Subcutaneous abdominal adipose tissue (tissue), 5 donors: ENCODE measurements around the gene AHDC1.

Experiments used
- H3K27ac ChIP-seq: one replicate; pipeline ENCODE4 v1.7.0; 2013; ENCODE audit warnings: low read depth, mild to moderate bottlenecking, inconsistent platforms, low read length, moderate library complexity
- H3K27me3 ChIP-seq, 5 donors: one replicate each; pipeline ENCODE4 v1.7.0; 2013; ENCODE audit warnings: low read length in 5 of 5, inconsistent platforms in 1 of 5; ENCODE audit not compliant: control insufficient read depth in 5 of 5, insufficient read depth in 4 of 5
- H3K36me3 ChIP-seq, 5 donors: one replicate each; pipeline ENCODE4 v1.7.0; 2013; ENCODE audit warnings: low read length in 5 of 5; ENCODE audit not compliant: control insufficient read depth in 5 of 5, insufficient read depth in 5 of 5
- H3K4me1 ChIP-seq, 5 donors: one replicate each; pipeline ENCODE4 v1.7.0; 2013; ENCODE audit warnings: low read length in 5 of 5, mild to moderate bottlenecking in 3 of 5, moderate library complexity in 1 of 5; ENCODE audit not compliant: control insufficient read depth in 5 of 5, insufficient read depth in 5 of 5
- H3K4me3 ChIP-seq, 5 donors: one replicate each; pipeline ENCODE4 v1.7.0; 2013; ENCODE audit warnings: low read length in 5 of 5, low read depth in 1 of 5
- H3K9ac ChIP-seq, 5 donors: one replicate each; pipeline ENCODE4 v1.7.0; 2013; ENCODE audit warnings: low read length in 5 of 5, mild to moderate bottlenecking in 4 of 5, moderate library complexity in 3 of 5
- H3K9me3 ChIP-seq, 5 donors: one replicate each; pipeline ENCODE4 v1.7.0; 2013; ENCODE audit warnings: low read length in 5 of 5; ENCODE audit not compliant: control insufficient read depth in 5 of 5
- donor health status: healthy.
- donor health status: healthy.
- donor health status: healthy.
- donor health status: healthy.
- donor health status: healthy.

Gene AHDC1

DNA sequence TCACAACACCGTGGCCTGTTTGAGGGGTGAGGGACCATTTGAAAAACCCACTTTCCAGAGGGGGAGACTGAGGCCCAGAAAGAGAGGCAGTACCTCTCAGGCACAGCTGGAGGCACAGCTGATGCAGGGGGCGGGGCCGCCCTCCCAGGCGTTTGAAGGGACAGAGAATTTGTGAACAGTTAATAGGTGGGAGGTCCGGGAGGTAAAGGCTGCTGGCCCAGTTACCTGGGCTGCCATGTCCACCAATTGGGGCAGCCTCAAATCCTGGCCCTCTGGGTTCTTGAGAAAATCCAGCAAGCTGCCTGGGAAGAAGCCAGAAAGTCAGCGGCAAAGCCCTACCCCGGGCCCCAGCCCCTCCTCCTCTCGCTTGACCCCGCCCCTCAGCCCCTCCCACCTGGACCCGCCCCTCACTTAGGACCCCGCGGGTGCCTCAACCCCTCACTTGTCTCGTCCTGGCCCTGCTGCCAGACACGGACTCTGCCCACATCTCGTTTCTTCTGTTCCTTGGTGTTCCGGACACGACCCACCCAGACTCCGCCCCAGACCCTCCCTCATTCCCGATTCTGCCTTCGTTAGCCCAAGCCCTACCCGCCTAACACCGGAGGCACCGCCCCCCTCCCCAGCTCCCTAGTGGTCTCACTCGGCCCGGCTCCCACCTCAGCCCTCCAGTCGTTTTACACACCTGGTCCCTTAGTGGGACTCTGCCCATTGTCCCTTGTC, 10.8 kb upstream of the AHDC1 start:
- H3K36me3 ChIP-seq: peaks cover 0 to 3% (median 0%) of the 10 kb centered on the region in 5 donors
- no peak overlapping the region for H3K9ac ChIP-seq
- H3K27me3 ChIP-seq: no peaks in the 10 kb centered on the region
- H3K4me1 ChIP-seq: peaks cover 0 to 8% (median 2%) of the 10 kb centered on the region in 5 donors
- H3K27ac ChIP-seq: no peak overlapping the region
- H3K9me3 ChIP-seq: no peaks in the 10 kb centered on the region
- no peak overlapping the region for H3K4me3 ChIP-seq

DNA sequence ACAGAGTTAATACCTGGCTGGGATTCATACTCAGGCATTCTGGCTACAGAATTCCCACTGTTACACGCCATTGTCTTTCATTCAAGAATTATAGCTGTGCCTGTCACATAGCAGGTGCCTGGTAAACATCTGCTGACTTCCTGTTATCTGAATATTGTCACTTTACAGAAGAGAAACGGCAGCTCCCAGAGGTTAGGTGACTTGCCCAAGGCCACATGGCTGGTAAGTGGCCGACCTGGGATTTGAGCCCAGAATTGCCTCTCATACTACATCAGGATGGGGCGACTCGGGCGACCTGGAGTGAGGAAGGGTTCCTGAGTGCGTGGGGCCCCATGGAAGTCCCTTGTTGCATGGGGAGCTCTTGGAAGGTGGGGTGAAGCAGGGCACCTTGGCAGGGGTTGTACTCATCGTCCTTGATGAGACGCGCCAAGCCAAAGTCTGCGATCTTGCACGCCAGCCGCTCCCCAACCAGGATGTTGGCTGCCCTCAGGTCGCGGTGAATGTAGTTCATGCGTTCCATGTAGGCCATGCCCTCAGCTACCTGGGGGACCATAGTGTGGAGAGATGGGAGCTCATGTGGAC, 10.2 kb upstream of the AHDC1 start:
- Histone ChIP-seq H3K27me3 (no peaks in the 10 kb centered on the region), H3K27ac (no peak overlapping the region), H3K9me3 (no peaks in the 10 kb centered on the region), H3K4me1 (peaks cover 0 to 9% (median 4%) of the 10 kb centered on the region in 5 donors), H3K4me3 (no peak overlapping the region), H3K9ac (no peak overlapping the region), H3K36me3 (peaks cover 0 to 3% (median 0%) of the 10 kb centered on the region in 5 donors)

- Histone ChIP-seq H3K4me3 (no peak overlapping the region), H3K9ac (no peak overlapping the region), H3K36me3 (peaks cover 0 to 3% (median 0%) of the 10 kb centered on the region in 5 donors), H3K4me1 (peaks cover 2 to 19% (median 4%) of the 10 kb centered on the region in 5 donors), H3K27ac (no peak overlapping the region), H3K9me3 (no peaks in the 10 kb centered on the region), H3K27me3 (no peaks in the 10 kb centered on the region)
Measured at GRCh38 chr1:27612718-27613117, 8.8 kb upstream of the AHDC1 start.

DNA sequence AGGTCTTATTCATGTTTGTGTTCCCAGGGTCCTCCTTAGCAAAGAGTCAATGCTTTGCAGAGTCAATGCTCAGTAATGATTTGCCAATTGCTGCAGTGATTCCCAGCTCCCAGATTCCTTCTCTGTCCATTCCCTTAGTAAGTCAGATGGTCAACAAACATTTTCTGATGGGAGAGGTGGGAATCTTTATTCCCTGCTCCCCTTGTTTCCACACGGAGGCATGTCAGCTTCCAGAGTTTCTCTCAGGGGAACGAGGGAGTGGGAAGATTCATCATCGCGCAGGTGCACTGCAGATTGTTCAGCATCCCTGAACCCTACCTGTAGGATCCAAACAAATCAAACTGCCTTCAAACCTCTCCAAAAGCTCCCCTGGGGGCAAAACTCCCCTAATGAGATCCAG, 7.5 kb upstream of the AHDC1 start:
- H3K4me3 ChIP-seq: no peak overlapping the region
- no peak overlapping the region for H3K9ac ChIP-seq
- H3K4me1 ChIP-seq: peaks cover 2 to 17% (median 4%) of the 10 kb centered on the region in 5 donors
- no peaks in the 10 kb centered on the region for H3K9me3 ChIP-seq
- peaks cover 0 to 3% (median 0%) of the 10 kb centered on the region in 5 donors for H3K36me3 ChIP-seq
- H3K27ac ChIP-seq: no peak overlapping the region
- H3K27me3 ChIP-seq: no peaks in the 10 kb centered on the region

DNA sequence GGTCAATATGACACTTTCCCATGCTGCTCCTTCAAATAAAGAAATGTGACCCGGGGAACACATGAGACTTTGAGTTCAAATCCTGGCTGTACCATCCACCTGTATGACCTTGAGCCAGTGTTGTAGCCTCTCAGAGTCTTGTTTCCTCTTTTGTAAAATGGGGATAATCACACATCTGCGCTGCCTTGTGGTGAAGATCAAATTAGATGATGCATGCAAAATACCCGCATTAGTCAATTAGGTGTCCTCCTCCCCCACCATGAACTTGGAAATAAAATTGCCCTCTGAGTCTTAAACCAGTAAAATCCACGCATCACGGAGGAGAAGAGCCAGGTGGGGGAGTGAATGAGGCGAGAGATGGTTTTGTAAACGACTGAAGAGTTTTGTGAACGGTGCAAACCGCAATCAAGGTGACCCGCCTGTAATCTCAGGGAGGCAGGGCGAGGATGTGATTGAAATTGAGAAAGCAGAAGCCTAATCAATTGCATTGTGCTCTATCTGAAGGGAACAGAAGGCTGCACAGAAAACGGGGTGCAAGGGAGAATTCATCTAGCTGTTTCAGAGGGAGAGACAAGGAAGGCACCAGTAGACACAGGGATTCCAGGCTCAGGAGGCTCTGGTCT, 5.8 kb upstream of the AHDC1 start:
- no peak overlapping the region for H3K4me3 ChIP-seq
- peaks cover 2 to 18% (median 5%) of the 10 kb centered on the region in 5 donors for H3K4me1 ChIP-seq
- H3K27ac ChIP-seq: no peak overlapping the region
- no peaks in the 10 kb centered on the region for H3K27me3 ChIP-seq
- H3K9me3 ChIP-seq: no peaks in the 10 kb centered on the region
- no peak overlapping the region for H3K9ac ChIP-seq
- H3K36me3 ChIP-seq: peaks cover 0 to 3% (median 0%) of the 10 kb centered on the region in 5 donors

GRCh38 chr1:27609210-27609555, 5.2 kb upstream of the AHDC1 start:
- Histone ChIP-seq H3K9me3 (no peaks in the 10 kb centered on the region), H3K9ac (no peak overlapping the region), H3K27me3 (no peaks in the 10 kb centered on the region), H3K36me3 (peaks cover 0 to 3% (median 0%) of the 10 kb centered on the region in 5 donors), H3K27ac (no peak overlapping the region), H3K4me1 (peaks cover 2 to 20% (median 4%) of the 10 kb centered on the region in 5 donors), H3K4me3 (no peak overlapping the region)

DNA sequence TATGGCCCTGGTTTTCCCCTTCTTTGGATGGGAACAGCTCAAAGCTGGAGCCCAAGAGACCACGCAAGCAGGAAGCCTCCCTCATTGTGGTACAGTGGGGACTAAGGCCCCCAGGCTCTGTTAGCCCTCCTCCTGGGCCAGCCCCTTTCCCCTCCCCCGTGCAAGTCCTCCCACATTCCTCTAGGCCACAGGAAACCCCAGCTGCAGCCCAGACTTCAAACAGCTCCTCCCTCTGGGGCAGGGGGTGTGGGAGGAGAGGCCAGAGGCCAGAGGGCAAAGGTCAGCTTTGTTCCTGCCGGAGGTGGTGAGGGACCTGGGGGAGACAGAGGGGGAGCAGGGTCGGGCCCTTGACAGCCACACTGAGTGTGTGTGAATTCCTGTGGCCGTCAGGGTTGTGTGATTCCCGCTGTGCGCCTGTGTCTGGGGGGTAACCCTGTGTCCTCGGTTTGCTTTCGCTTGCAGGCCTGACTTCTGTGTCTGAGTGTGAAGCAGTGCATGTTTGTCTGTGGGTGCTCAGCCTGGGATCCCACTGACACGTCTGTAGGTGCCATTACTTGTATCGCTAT, 3.4 kb upstream of the AHDC1 start:
- no peak overlapping the region for H3K4me3 ChIP-seq
- no peak overlapping the region for H3K27ac ChIP-seq
- H3K9ac ChIP-seq: no peak overlapping the region
- H3K4me1 ChIP-seq: peaks cover 2 to 28% (median 8%) of the 10 kb centered on the region in 5 donors
- H3K36me3 ChIP-seq: no peaks in the 10 kb centered on the region
- H3K27me3 ChIP-seq: no peaks in the 10 kb centered on the region
- no peaks in the 10 kb centered on the region for H3K9me3 ChIP-seq

DNA sequence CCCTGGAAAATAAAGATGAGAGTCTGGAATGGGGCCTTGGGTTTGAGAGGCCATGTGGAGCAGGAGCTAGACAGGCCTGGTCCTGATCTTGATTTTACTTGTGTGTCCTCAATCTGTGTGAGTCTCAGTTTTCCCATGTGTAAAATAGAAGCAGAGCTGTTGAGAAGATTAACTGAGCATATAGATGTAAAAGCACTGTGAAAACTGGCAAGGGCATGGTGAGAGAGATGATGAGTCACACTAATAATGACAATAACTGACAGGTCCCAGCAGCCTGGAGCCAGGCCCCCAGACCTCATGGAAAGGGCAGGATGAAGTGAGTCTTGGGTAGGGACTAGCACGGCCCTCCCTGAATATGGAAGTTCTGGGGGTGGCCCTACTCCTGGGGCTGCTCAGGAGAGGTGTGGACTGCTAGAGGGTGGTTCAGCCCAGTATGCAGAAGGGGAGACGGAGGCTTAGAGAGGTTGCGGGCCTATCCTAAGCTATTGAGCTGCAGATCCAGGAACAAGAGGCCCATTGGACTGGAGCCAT, 2.8 kb upstream of the AHDC1 start:
- Histone ChIP-seq H3K9ac (no peak overlapping the region), H3K36me3 (no peaks in the 10 kb centered on the region), H3K4me3 (no peak overlapping the region), H3K4me1 (peaks cover 2 to 33% (median 14%) of the 10 kb centered on the region in 5 donors), H3K27me3 (no peaks in the 10 kb centered on the region), H3K9me3 (no peaks in the 10 kb centered on the region), H3K27ac (no peak overlapping the region)

DNA sequence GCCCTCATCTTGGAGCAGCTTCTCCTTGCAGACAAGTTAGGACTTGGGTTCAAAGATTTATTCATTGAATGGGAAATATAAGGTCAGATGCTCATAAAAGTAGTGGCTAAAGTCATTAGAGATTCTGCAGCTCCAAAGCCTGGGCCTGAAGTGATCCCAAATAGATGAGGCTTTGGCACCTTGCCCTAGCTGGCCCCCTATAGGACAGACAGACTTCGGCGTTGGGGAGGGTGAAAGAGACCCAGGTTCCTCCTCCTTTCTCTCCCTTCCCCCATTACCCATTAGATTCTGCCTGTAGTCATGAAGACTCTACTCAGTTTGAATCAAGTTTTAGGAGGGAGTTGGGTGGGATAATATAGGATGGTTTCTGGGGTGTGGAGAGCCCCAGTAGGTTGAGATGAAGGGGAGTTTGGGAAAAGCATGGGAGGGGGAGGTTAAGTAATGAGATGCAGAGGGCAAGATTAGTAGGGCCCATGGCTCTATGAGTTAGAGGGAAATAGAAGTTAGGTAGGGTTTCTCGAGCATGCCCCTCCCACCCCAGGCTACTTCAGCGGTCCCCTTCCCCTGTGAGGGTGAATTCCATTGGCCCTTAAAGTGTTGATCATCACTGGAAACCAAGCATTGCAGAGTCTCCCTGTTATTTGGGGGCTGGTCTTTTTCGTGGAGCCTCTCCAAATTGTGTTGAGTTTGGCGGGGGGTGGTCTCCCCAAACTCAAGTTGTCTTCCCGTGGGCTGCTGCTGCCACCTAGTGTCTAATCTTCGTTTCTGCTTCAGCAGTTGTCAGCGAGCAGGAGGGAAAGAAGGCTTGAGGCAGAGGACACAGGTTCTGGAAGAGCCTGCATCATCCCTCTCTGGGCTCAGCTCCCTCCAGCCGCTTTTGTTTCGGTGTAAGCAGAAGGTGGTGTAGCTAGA, 2.1 kb upstream of the AHDC1 start:
- peaks cover 4 to 40% (median 21%) of the 10 kb centered on the region in 5 donors for H3K4me1 ChIP-seq
- no peak overlapping the region for H3K4me3 ChIP-seq
- no peaks in the 10 kb centered on the region for H3K36me3 ChIP-seq
- H3K9me3 ChIP-seq: no peaks in the 10 kb centered on the region
- H3K27me3 ChIP-seq: no peaks in the 10 kb centered on the region
- H3K27ac ChIP-seq: no peak overlapping the region
- H3K9ac ChIP-seq: no peak overlapping the region
